GM12873 (cell line): ENCODE results near the gene COLEC12.

Experiments used
- CTCF ChIP-seq: IDR thresholded peaks from 2 replicates; pipeline ENCODE4 v1.5.1; 2012; ENCODE audit warnings: low read depth, mild to moderate bottlenecking, moderate library complexity, low read length, control low read depth; ENCODE audit not compliant: insufficient read depth; ENCODE audit errors: missing control alignments

The COLEC12 gene

GRCh38 chr18:424071-424661, 76.3 kb downstream of the COLEC12 start:
- TF ChIP-seq CTCF: no peak

- no peak for TF ChIP-seq CTCF
Measured at GRCh38 chr18:422966-423365, 77.5 kb downstream of the COLEC12 start.

- TF ChIP-seq CTCF: no peak
Measured at GRCh38 chr18:421247-422155, 79.0 kb downstream of the COLEC12 start.

- no peak for TF ChIP-seq CTCF
Measured at GRCh38 chr18:420661-421246, 79.7 kb downstream of the COLEC12 start.

GRCh38 chr18:419541-420175, 80.8 kb downstream of the COLEC12 start:
- TF ChIP-seq CTCF: no peak

- no peak for TF ChIP-seq CTCF
Measured at GRCh38 chr18:417495-417894, 83.0 kb downstream of the COLEC12 start.

GRCh38 chr18:416930-417329, 83.6 kb downstream of the COLEC12 start:
- no peak for TF ChIP-seq CTCF
